Muscle of back (tissue), 10 donors: ENCODE results near the gene JMJD8. TPM values are rescaled to one million over a fixed set of nuclear protein-coding genes. Genes with fewer than 3 reads are reported as not detected.

ENCODE experiments used
- polyA plus RNA-seq, 10 donors: library from polyadenylated mRNA; unstranded; fragments of 120-200 nt; gene quantifications; one replicate each; pipeline ENCODE4 v1.2.1, GENCODE V29; 2013; ENCODE audit not compliant: insufficient read length in 10 of 10

Gene JMJD8
- polyA plus RNA-seq, 10 donors: 23.1 to 41.3 (median 29.5) TPM

Other genes with a start within 250 kb of the JMJD8 start
- gene CAPN15, start 156.6 kb downstream of the JMJD8 start, polyA plus RNA-seq: 10 to 100 TPM; 14.3 to 30.0 (median 24.0) TPM
- gene PRR35, start 123.9 kb downstream of the JMJD8 start, polyA plus RNA-seq: under 1 TPM in 5 of 10 donors, not detected in 5; 0.09 to 0.25 (median 0.12) TPM
- gene NHLRC4, start 117.3 kb downstream of the JMJD8 start, polyA plus RNA-seq: 1 to 10 TPM in 5 of 10 donors, under 1 TPM in 5; 0.77 to 1.5 (median 0.98) TPM
- gene PIGQ, start 114.4 kb downstream of the JMJD8 start, polyA plus RNA-seq: 10 to 100 TPM; 12.5 to 25.3 (median 16.8) TPM
- gene RAB40C, start 94.3 kb downstream of the JMJD8 start, polyA plus RNA-seq: 10 to 100 TPM in 8 of 10 donors, 1 to 10 TPM in 2; 8.9 to 15.7 (median 10.8) TPM
- gene WFIKKN1, start 53.3 kb downstream of the JMJD8 start, polyA plus RNA-seq: under 1 TPM; 0.18 to 0.79 (median 0.40) TPM
- gene METTL26, start 48.0 kb downstream of the JMJD8 start, polyA plus RNA-seq: 10 to 100 TPM; 28.0 to 61.3 (median 40.0) TPM
- 10 to 100 TPM in 4 of 10 donors, 1 to 10 TPM in 6; 8.0 to 12.5 (median 9.8) TPM for gene MCRIP2, start 42.5 kb downstream of the JMJD8 start, polyA plus RNA-seq
- gene WDR90, start 35.0 kb downstream of the JMJD8 start, polyA plus RNA-seq: 10 to 100 TPM; 10.7 to 26.2 (median 17.5) TPM
- gene RHOT2, start 16.2 kb downstream of the JMJD8 start, polyA plus RNA-seq: 10 to 100 TPM; 34.3 to 74.1 (median 54.4) TPM
- gene RHBDL1, start 8.7 kb downstream of the JMJD8 start, polyA plus RNA-seq: 1 to 10 TPM in 8 of 10 donors, under 1 TPM in 2; 0.85 to 1.8 (median 1.2) TPM
- 100 to 1,000 TPM in 4 of 10 donors, 10 to 100 TPM in 6; 73.3 to 119 (median 98.5) TPM for gene STUB1, start 3.9 kb downstream of the JMJD8 start, polyA plus RNA-seq
- 1 to 10 TPM; 5.0 to 8.6 (median 7.1) TPM for gene WDR24, start 6.1 kb upstream of the JMJD8 start, polyA plus RNA-seq
- gene FBXL16, start 21.5 kb upstream of the JMJD8 start, polyA plus RNA-seq: 1 to 10 TPM in 2 of 10 donors, under 1 TPM in 8; 0.22 to 1.1 (median 0.44) TPM
- 10 to 100 TPM; 18.5 to 34.8 (median 27.3) TPM for gene METRN, start 30.8 kb upstream of the JMJD8 start, polyA plus RNA-seq
- 10 to 100 TPM in 6 of 10 donors, 1 to 10 TPM in 4; 6.4 to 18.5 (median 12.9) TPM for gene ANTKMT, start 36.8 kb upstream of the JMJD8 start, polyA plus RNA-seq
- 1 to 10 TPM in 4 of 10 donors, under 1 TPM in 6; 0.59 to 2.1 (median 0.96) TPM for gene CCDC78, start 42.1 kb upstream of the JMJD8 start, polyA plus RNA-seq
- gene HAGHL, start 42.8 kb upstream of the JMJD8 start, polyA plus RNA-seq: 1 to 10 TPM; 1.3 to 6.8 (median 2.0) TPM
- gene CIAO3, start 56.7 kb upstream of the JMJD8 start, polyA plus RNA-seq: 10 to 100 TPM; 11.4 to 17.5 (median 15.0) TPM
- 1 to 10 TPM in 2 of 10 donors, under 1 TPM in 8; 0.28 to 3.8 (median 0.55) TPM for gene MSLN, start 76.4 kb upstream of the JMJD8 start, polyA plus RNA-seq
- gene RPUSD1, start 104.0 kb upstream of the JMJD8 start, polyA plus RNA-seq: 10 to 100 TPM in 2 of 10 donors, 1 to 10 TPM in 8; 6.8 to 13.7 (median 9.0) TPM
- gene CHTF18, start 104.3 kb upstream of the JMJD8 start, polyA plus RNA-seq: 10 to 100 TPM in 9 of 10 donors, 1 to 10 TPM in 1; 9.3 to 20.5 (median 14.5) TPM
- under 1 TPM in 1 of 10 donors, not detected in 9; 0.16 TPM for gene GNG13, start 116.4 kb upstream of the JMJD8 start, polyA plus RNA-seq